OCI-LY3 (cell line): ENCODE data around the gene IQSEC1.

Source experiments
- H2AFZ ChIP-seq: fragments of 200-600, 300-600 bp; shearing (Covaris generic); 2 replicates; pipeline ENCODE4 v1.6.0; 2014; ENCODE audit warnings: antibody characterized with exemption, low read depth, low read length
- H3K27ac ChIP-seq: fragments of 200-600, 300-600 bp; sonication (generic); 2 replicates; pipeline ENCODE4 v1.5.1; 2014; ENCODE audit warnings: mild to moderate bottlenecking, low read length, moderate library complexity, mixed read lengths
- H3K27me3 ChIP-seq: fragments of 200-600, 300-600 bp; sonication (generic); 2 replicates; pipeline ENCODE4 v1.6.1; 2014; ENCODE audit warnings: low read depth, low read length, mixed read lengths
- H3K36me3 ChIP-seq: fragments of 200-600, 300-600 bp; sonication (generic); replicated peaks from 2 replicates; pipeline ENCODE3; 2014; ENCODE audit warnings: low read depth, low read length, mixed read lengths
- H3K4me1 ChIP-seq: fragments of 300-600, 200-600 bp; sonication (generic); 2 replicates; pipeline ENCODE4 v1.6.1; 2014; ENCODE audit warnings: low read length, mixed read lengths
- H3K4me2 ChIP-seq: fragments of 200-600, 300-600 bp; sonication (generic); 2 replicates; pipeline ENCODE4 v1.6.1; 2014; ENCODE audit warnings: low read length, mixed read lengths
- H3K4me3 ChIP-seq: fragments of 300-600, 200-600 bp; sonication (generic); 2 replicates; pipeline ENCODE4 v1.5.1; 2014; ENCODE audit warnings: antibody characterized with exemption, mild to moderate bottlenecking, low read length, moderate library complexity
- H3K79me2 ChIP-seq: fragments of 300-600, 200-600 bp; shearing (Covaris generic); 2 replicates; pipeline ENCODE4 v1.6.1; 2014; ENCODE audit warnings: mild to moderate bottlenecking, low read length, mixed read lengths
- H3K9ac ChIP-seq: fragments of 300-600, 200-600 bp; shearing (Covaris generic); 2 replicates; pipeline ENCODE4 v1.6.0; 2014; ENCODE audit warnings: mild to moderate bottlenecking, low read length, moderate library complexity
- H3K9me3 ChIP-seq: fragments of 200-600, 300-600 bp; shearing (Covaris generic); 2 replicates; pipeline ENCODE4 v1.6.1; 2014; ENCODE audit warnings: low read length, mixed read lengths; ENCODE audit not compliant: insufficient read depth
- H4K20me1 ChIP-seq: fragments of 200-600, 300-600 bp; sonication (generic); 2 replicates; pipeline ENCODE4 v1.6.1; 2016; ENCODE audit warnings: low read length, mixed read lengths; ENCODE audit not compliant: insufficient read depth
- CTCF ChIP-seq: fragments of 200-600, 300-600 bp; sonication (generic); IDR thresholded peaks from 2 replicates; pipeline ENCODE4 v1.5.1; 2014; ENCODE audit warnings: antibody characterized with exemption, low read length, low read depth
- EZH2phosphoT487 ChIP-seq: fragments of 200-600 bp; shearing (Covaris generic); IDR thresholded peaks from 2 replicates; pipeline ENCODE4 v1.6.1; 2018; ENCODE audit warnings: antibody characterized with exemption, mixed run types, low read depth

IQSEC1 gene

GRCh38 chr3:13003608-13004007 is 69.6 kb downstream of the IQSEC1 start:
- Histone ChIP-seq H3K4me3 (no peak overlapping the region), H3K36me3 (peaks cover 55% of the 10 kb centered on the region), H3K79me2 (peaks cover 100% of the 10 kb centered on the region), H3K4me2 (peak overlapping the region; percentile 72), H4K20me1 (peaks cover 98% of the 10 kb centered on the region), H3K27ac (no peak overlapping the region), H2AFZ (no peak overlapping the region), H3K9me3 (no peaks in the 10 kb centered on the region), H3K27me3 (no peaks in the 10 kb centered on the region), H3K4me1 (peaks cover 95% of the 10 kb centered on the region), H3K9ac (no peak overlapping the region)
- no peak for TF ChIP-seq CTCF
- no peak for TF ChIP-seq EZH2phosphoT487

GRCh38 chr3:13002398-13003124 is 70.7 kb downstream of the IQSEC1 start:
- Histone ChIP-seq H2AFZ (no peak overlapping the region), H3K27ac (peak overlapping the region; percentile 49), H3K4me2 (peak overlapping the region; percentile 72), H3K9ac (no peak overlapping the region), H3K4me3 (peak overlapping the region; percentile 22; the same call in 1 of the 2 replicates), H4K20me1 (peaks cover 96% of the 10 kb centered on the region), H3K27me3 (no peaks in the 10 kb centered on the region), H3K36me3 (peaks cover 53% of the 10 kb centered on the region), H3K9me3 (no peaks in the 10 kb centered on the region), H3K79me2 (peaks cover 100% of the 10 kb centered on the region), H3K4me1 (peaks cover 86% of the 10 kb centered on the region)
- TF ChIP-seq EZH2phosphoT487: no peak
- TF ChIP-seq CTCF: no peak

GRCh38 chr3:12999147-13000140 is 73.8 kb downstream of the IQSEC1 start:
- Histone ChIP-seq H3K79me2 (peaks cover 99% of the 10 kb centered on the region), H3K4me3 (no peak overlapping the region), H3K9ac (no peak overlapping the region), H3K9me3 (no peaks in the 10 kb centered on the region), H3K4me2 (peak overlapping the region; percentile 29), H3K4me1 (peaks cover 83% of the 10 kb centered on the region), H2AFZ (no peak overlapping the region), H3K36me3 (peaks cover 47% of the 10 kb centered on the region), H3K27me3 (no peaks in the 10 kb centered on the region), H3K27ac (peak overlapping the region; percentile 50), H4K20me1 (peaks cover 94% of the 10 kb centered on the region)
- TF ChIP-seq CTCF: no peak
- no peak for TF ChIP-seq EZH2phosphoT487

GRCh38 chr3:12998648-12999047 is 74.6 kb downstream of the IQSEC1 start:
- TF ChIP-seq CTCF: no peak
- TF ChIP-seq EZH2phosphoT487: no peak
- no peaks in the 10 kb centered on the region for H3K9me3 ChIP-seq
- peaks cover 76% of the 10 kb centered on the region for H3K4me1 ChIP-seq
- H3K27ac ChIP-seq: peak overlapping the region; percentile 50
- H4K20me1 ChIP-seq: peaks cover 91% of the 10 kb centered on the region
- H3K27me3 ChIP-seq: no peaks in the 10 kb centered on the region
- H3K4me3 ChIP-seq: no peak overlapping the region
- no peak overlapping the region for H3K9ac ChIP-seq
- peaks cover 99% of the 10 kb centered on the region for H3K79me2 ChIP-seq
- H2AFZ ChIP-seq: no peak overlapping the region
- H3K36me3 ChIP-seq: peaks cover 47% of the 10 kb centered on the region
- no peak overlapping the region for H3K4me2 ChIP-seq
